Measurements from ENCODE around the gene TRIM41. TPM values are rescaled to one million over a fixed set of nuclear protein-coding genes. Genes with fewer than 3 reads are reported as not detected.

Gene TRIM41
- total RNA-seq, 1 donor from 2014 or later, result 28.8 TPM

DNA sequence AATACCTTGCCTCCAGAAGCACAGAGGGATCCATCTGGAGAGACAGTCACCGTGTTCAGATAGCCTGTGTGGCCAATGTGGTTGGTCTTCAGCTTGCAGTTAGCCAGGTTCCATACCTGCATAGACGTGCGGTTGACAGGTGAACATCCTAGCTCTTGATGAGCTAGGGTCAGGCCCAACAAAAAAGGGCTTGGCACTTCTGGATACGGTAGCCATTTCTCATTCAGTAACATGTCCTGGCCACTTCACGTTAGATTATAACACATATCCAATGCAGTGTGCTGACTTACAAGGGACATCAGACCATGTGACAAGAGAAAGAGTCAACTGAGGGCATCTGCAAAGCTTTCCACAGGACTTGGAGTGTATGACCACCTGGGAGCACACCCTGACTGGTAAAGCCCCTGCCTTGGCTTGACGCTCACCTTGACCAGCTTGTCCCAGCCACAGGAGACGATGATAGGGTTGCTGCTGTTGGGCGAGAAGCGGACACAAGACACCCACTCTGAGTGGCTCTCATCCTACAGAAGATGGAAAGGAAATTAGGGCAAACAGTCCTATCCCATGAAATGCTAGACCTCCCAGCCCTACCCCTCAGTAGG lies 16.1 kb downstream of the TRIM41 start:
- peaks cover 22% of the 10 kb centered on the region for H3K9me3 Mint-ChIP-seq (ENCODE audit: unreplicated experiment)
- DNase-seq, result no peak
- TF ChIP-seq, protein P1, sequence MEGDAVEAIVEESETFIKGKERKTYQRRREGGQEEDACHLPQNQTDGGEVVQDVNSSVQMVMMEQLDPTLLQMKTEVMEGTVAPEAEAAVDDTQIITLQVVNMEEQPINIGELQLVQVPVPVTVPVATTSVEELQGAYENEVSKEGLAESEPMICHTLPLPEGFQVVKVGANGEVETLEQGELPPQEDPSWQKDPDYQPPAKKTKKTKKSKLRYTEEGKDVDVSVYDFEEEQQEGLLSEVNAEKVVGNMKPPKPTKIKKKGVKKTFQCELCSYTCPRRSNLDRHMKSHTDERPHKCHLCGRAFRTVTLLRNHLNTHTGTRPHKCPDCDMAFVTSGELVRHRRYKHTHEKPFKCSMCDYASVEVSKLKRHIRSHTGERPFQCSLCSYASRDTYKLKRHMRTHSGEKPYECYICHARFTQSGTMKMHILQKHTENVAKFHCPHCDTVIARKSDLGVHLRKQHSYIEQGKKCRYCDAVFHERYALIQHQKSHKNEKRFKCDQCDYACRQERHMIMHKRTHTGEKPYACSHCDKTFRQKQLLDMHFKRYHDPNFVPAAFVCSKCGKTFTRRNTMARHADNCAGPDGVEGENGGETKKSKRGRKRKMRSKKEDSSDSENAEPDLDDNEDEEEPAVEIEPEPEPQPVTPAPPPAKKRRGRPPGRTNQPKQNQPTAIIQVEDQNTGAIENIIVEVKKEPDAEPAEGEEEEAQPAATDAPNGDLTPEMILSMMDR (IDR thresholded peaks at IDR 0.05; ENCODE audit: partially characterized antibody, unreplicated experiment), result no peak
- peak overlapping the region; percentile 17 for H3K27ac Mint-ChIP-seq (ENCODE audit: unreplicated experiment)
- no peaks in the 10 kb centered on the region for H3K36me3 Mint-ChIP-seq (ENCODE audit: unreplicated experiment)
- peaks cover 11% of the 10 kb centered on the region for H3K27me3 Mint-ChIP-seq (ENCODE audit: unreplicated experiment)
- peaks cover 8% of the 10 kb centered on the region for H3K4me1 Mint-ChIP-seq (ENCODE audit: low read depth, unreplicated experiment)
- no peak overlapping the region for H3K4me3 Mint-ChIP-seq (ENCODE audit: unreplicated experiment)

DNA sequence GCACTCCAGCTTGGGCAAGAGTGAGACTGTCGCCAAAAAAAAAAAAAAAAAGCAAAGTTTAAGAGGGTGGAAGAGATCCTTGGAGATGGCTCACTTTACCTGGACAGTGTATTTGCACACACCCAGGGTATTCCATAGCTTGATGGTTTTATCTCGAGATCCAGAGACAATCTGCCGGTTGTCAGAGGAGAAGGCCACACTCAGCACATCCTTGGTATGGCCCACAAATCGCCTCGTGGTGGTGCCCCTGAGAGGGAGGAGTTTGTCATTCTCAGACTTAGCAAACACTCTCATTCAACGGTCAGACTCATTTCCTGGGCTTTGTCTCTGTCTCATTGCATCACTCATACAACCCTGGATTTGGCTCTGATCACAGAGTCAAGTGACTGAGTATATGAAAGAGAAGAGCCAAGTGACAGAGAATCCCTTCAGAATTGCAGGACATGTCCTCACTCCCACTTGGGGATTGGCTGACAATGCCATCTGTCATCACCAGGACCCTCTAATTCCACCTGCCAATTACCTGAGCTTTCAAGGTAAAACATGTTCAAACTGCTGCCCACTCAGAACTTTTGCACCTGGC lies 18.4 kb downstream of the TRIM41 start:
- DNase-seq, result no peak
- Mint-ChIP-seq H3K4me3 (ENCODE audit: unreplicated experiment) (peak overlapping the region; percentile 98), H3K36me3 (ENCODE audit: unreplicated experiment) (peaks cover 6% of the 10 kb centered on the region), H3K4me1 (ENCODE audit: low read depth, unreplicated experiment) (peaks cover 19% of the 10 kb centered on the region), H3K9me3 (ENCODE audit: unreplicated experiment) (peaks cover 28% of the 10 kb centered on the region), H3K27me3 (ENCODE audit: unreplicated experiment) (peaks cover 17% of the 10 kb centered on the region), H3K27ac (ENCODE audit: unreplicated experiment) (peak overlapping the region; percentile 98)
- TF ChIP-seq, protein P1 (IDR thresholded peaks at IDR 0.05; ENCODE audit: partially characterized antibody, unreplicated experiment), result no peak

DNA sequence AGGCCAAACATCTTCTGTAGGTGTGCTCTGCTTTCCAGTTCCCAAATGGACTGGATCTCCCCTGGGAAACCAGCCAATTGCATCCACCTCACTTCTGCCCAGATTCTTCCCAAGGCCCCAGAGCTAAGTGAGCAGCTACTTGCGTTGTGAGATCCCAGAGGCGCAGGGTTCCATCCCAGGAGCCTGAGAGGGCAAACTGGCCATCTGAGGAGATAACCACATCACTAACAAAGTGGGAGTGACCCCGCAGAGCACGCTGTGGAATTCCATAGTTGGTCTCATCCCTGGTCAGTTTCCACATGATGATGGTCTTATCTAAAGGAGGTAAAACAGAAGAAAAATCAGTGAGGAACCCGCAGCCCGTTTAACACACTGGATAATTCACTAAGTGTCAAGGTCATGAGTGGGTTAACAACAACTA lies 19.0 kb downstream of the TRIM41 start:
- DNase-seq, result no peak
- TF ChIP-seq, protein P1 (IDR thresholded peaks at IDR 0.05; ENCODE audit: partially characterized antibody, unreplicated experiment), result no peak
- Mint-ChIP-seq H3K36me3 (ENCODE audit: unreplicated experiment) (peaks cover 6% of the 10 kb centered on the region), H3K27me3 (ENCODE audit: unreplicated experiment) (peaks cover 17% of the 10 kb centered on the region), H3K4me3 (ENCODE audit: unreplicated experiment) (peak overlapping the region; percentile 98), H3K4me1 (ENCODE audit: low read depth, unreplicated experiment) (peaks cover 19% of the 10 kb centered on the region), H3K9me3 (ENCODE audit: unreplicated experiment) (peaks cover 28% of the 10 kb centered on the region), H3K27ac (ENCODE audit: unreplicated experiment) (peak overlapping the region; percentile 98)

DNA sequence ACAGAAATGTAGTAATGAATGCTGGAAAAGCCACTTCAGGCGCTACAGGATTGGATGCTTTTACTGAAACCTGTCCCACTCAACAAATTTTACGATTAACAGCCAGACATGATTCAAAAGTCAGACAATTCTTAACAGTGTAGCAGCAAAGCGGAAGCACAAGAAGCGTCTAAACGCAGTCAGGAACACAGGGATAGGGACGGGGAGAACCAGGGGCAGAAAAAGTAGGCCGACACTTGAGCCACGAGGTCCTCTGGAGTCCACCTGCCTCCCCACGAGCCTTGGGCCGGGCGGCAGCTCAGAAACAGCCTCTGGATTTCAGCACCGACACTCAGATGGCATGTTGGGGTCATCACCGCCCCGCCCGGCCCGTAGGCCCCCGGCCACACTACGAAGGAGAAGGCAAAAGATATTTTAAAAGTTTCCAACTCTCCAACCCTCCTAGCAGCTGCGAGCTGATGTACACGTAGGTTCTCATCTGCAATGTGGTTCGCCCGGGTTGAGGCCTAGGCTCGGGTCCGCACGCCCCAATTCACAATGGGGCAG lies 20.0 kb downstream of the TRIM41 start:
- Mint-ChIP-seq H3K4me3 (ENCODE audit: unreplicated experiment) (peak overlapping the region; percentile 98), H3K27ac (ENCODE audit: unreplicated experiment) (peak overlapping the region; percentile 98), H3K9me3 (ENCODE audit: unreplicated experiment) (peaks cover 30% of the 10 kb centered on the region), H3K27me3 (ENCODE audit: unreplicated experiment) (peaks cover 17% of the 10 kb centered on the region), H3K4me1 (ENCODE audit: low read depth, unreplicated experiment) (peaks cover 22% of the 10 kb centered on the region), H3K36me3 (ENCODE audit: unreplicated experiment) (peaks cover 6% of the 10 kb centered on the region)
- DNase-seq, result no peak
- TF ChIP-seq, protein P1 (IDR thresholded peaks at IDR 0.05; ENCODE audit: partially characterized antibody, unreplicated experiment), result no peak
